Tongue (tissue), 2 donors: ENCODE measurements around the gene DCAF15. TPM values are rescaled to one million over a fixed set of nuclear protein-coding genes. Genes with fewer than 3 reads are reported as not detected.

Source experiments
- DNase-seq: peaks from one replicate; pipeline ENCODE4 v3.0.0-alpha.2; 2015
- total RNA-seq: library from RNA; depleted of rRNA; stranded (reverse); fragments of >200 nt; gene quantifications from one replicate; pipeline ENCODE4 v1.2.3, GENCODE V29; 2014

Gene DCAF15
- total RNA-seq, 1 donor from 2014 or later: 12.3 TPM

- DNase-seq: no peak
Observed at GRCh38 chr19:13976446-13976845, 24.1 kb downstream of the DCAF15 start.

GRCh38 chr19:13977803-13978202, 25.5 kb downstream of the DCAF15 start:
- DNase-seq: no peak

- peak; percentile 94 for DNase-seq
Observed at GRCh38 chr19:13978351-13979243, 26.3 kb downstream of the DCAF15 start.

- DNase-seq: peak; percentile 79
Observed at GRCh38 chr19:13979244-13979615, 26.9 kb downstream of the DCAF15 start.

GRCh38 chr19:13979686-13980085, 27.4 kb downstream of the DCAF15 start:
- DNase-seq: no peak

- DNase-seq: no peak
Observed at GRCh38 chr19:13980340-13980739, 28.0 kb downstream of the DCAF15 start.

- no peak for DNase-seq
Observed at GRCh38 chr19:13981021-13981420, 28.7 kb downstream of the DCAF15 start.

- DNase-seq: no peak
Observed at GRCh38 chr19:13981467-13981866, 29.2 kb downstream of the DCAF15 start.

GRCh38 chr19:13981988-13982501, 29.7 kb downstream of the DCAF15 start:
- no peak for DNase-seq

GRCh38 chr19:13982773-13983172, 30.5 kb downstream of the DCAF15 start:
- DNase-seq: no peak

GRCh38 chr19:13983213-13983889, 31.0 kb downstream of the DCAF15 start:
- no peak for DNase-seq

GRCh38 chr19:13984186-13984585, 31.9 kb downstream of the DCAF15 start:
- DNase-seq: no peak

GRCh38 chr19:13984875-13985741, 32.8 kb downstream of the DCAF15 start:
- DNase-seq: no peak

GRCh38 chr19:13985771-13986347, 33.5 kb downstream of the DCAF15 start:
- no peak for DNase-seq

GRCh38 chr19:13986348-13986904, 34.1 kb downstream of the DCAF15 start:
- DNase-seq: peak; percentile 81

GRCh38 chr19:13987101-13987890, 35.0 kb downstream of the DCAF15 start:
- DNase-seq: no peak

GRCh38 chr19:13989487-13989886, 37.2 kb downstream of the DCAF15 start:
- no peak for DNase-seq

- no peak for DNase-seq
Observed at GRCh38 chr19:13990085-13990484, 37.8 kb downstream of the DCAF15 start.

- DNase-seq: no peak
Observed at GRCh38 chr19:13992025-13992424, 39.7 kb downstream of the DCAF15 start.

GRCh38 chr19:13993590-13994300, 41.4 kb downstream of the DCAF15 start:
- DNase-seq: no peak
